B cell (primary cell): ENCODE data around the gene CHST13. TPM values are rescaled to one million over a fixed set of nuclear protein-coding genes. Genes with fewer than 3 reads are reported as not detected.

Experiments used
- ATAC-seq: fragments of 200-7000 bp; cut with Tn5 transposase; one replicate; pipeline ENCODE4 v1.10.0; 2021; ENCODE audit warnings: low read depth, mild to moderate bottlenecking, moderate number of reproducible peaks, moderate library complexity
- CTCF ChIA-PET: fragments of 350-600 bp; sonication (Branson Sonifier 250); formaldehyde crosslinking; loops from one replicate; lab custom pipeline; 2021; ENCODE audit warnings: antibody characterized with exemption, inconsistent platforms; lab: Charles Lee
- POLR2A ChIA-PET: fragments of 350-600 bp; sonication (Branson Sonifier 250); formaldehyde crosslinking; loops from one replicate; lab custom pipeline; 2021; ENCODE audit warnings: antibody characterized with exemption; lab: Charles Lee
- DNase-seq: peaks from one replicate; pipeline ENCODE4 v3.0.0; 2013
- H2AFZ ChIP-seq: 2 replicates; pipeline ENCODE4 v1.6.1; 2012; ENCODE audit warnings: mild to moderate bottlenecking, low read depth, low read length; ENCODE audit not compliant: insufficient read depth, poor library complexity, severe bottlenecking
- H3K27ac ChIP-seq, 2 donors: 1 replicate in 1 of 2; 2 replicates in 1 of 2; pipeline ENCODE4 v1.5.1; 2012 to 2013; ENCODE audit warnings: low read length in 2 of 2, mild to moderate bottlenecking in 2 of 2, moderate library complexity in 1 of 2
- H3K27me3 ChIP-seq, 4 experiments: fragments of 200-600 bp in 1 of 4; sonication (generic) in 1 of 4; replicated peaks in 1 of 4; 1 replicate in 2 of 4; 2 replicates in 2 of 4; pipeline versions ENCODE4 v1.6.1 to v1.7.0; 2013 to 2016; ENCODE audit warnings: low read length in 3 of 4, mild to moderate bottlenecking in 2 of 4, mixed read lengths in 1 of 4, moderate library complexity in 1 of 4; ENCODE audit not compliant: insufficient read depth in 4 of 4, control insufficient read depth in 3 of 4; ENCODE audit errors: control extremely low read depth in 1 of 4
- H3K36me3 ChIP-seq, 2 experiments: replicated peaks in 1 of 2; 1 replicate in 1 of 2; 2 replicates in 1 of 2; pipeline versions ENCODE4 v1.6.1 to v1.7.1; 2013; ENCODE audit warnings: low read length in 1 of 2; ENCODE audit not compliant: insufficient read depth in 2 of 2, control insufficient read depth in 1 of 2; ENCODE audit errors: control extremely low read depth in 1 of 2, extremely low read depth in 1 of 2
- H3K4me1 ChIP-seq, 2 donors: fragments of 200-600 bp in 1 of 2; sonication (generic) in 1 of 2; 1 replicate in 1 of 2; 2 replicates in 1 of 2; pipeline versions ENCODE4 v1.5.1 to v1.6.1; 2013 to 2017; ENCODE audit warnings: low read length in 2 of 2; ENCODE audit not compliant: control insufficient read depth in 2 of 2, insufficient read depth in 2 of 2
- H3K4me2 ChIP-seq: replicated peaks from 2 replicates; pipeline ENCODE3; 2012; ENCODE audit warnings: mild to moderate bottlenecking, low read depth, low read length; ENCODE audit not compliant: poor library complexity, severe bottlenecking
- H3K4me3 ChIP-seq, 5 experiments: fragments of 200-600 bp in 1 of 5; sonication (generic) in 1 of 5; 1 replicate in 3 of 5; 2 replicates in 2 of 5; pipeline versions ENCODE4 v1.5.1 to v1.7.0; 2011 to 2016; ENCODE audit warnings: low read length in 4 of 5, mild to moderate bottlenecking in 4 of 5, low read depth in 2 of 5, control low read depth in 1 of 5, moderate library complexity in 1 of 5; ENCODE audit not compliant: insufficient read depth in 1 of 5; ENCODE audit errors: control extremely low read depth in 1 of 5, extremely low read depth in 1 of 5
- H3K79me2 ChIP-seq: fragments of 200-600 bp; sonication (generic); one replicate; pipeline ENCODE4 v1.6.0; 2016; ENCODE audit warnings: low read length; ENCODE audit not compliant: control insufficient read depth, insufficient read depth
- H3K9ac ChIP-seq: fragments of 200-600 bp; sonication (generic); 2 replicates; pipeline ENCODE4 v1.6.1; 2017; ENCODE audit warnings: mild to moderate bottlenecking, low read length, moderate library complexity
- H3K9me3 ChIP-seq, 3 donors: one replicate each; pipeline versions ENCODE4 v1.6.1 to v1.7.1; 2013; ENCODE audit warnings: low read length in 2 of 3; ENCODE audit not compliant: control insufficient read depth in 2 of 3, insufficient read depth in 1 of 3; ENCODE audit errors: control extremely low read depth in 1 of 3
- H4K20me1 ChIP-seq: 2 replicates; pipeline ENCODE4 v1.6.0; 2012; ENCODE audit warnings: mild to moderate bottlenecking, low read length; ENCODE audit not compliant: insufficient read depth, control insufficient read depth, poor library complexity, severe bottlenecking
- H3K27ac Mint-ChIP-seq: one replicate; pipeline ENCODE4 v1.8.0; 2021; ENCODE audit warnings: mixed read lengths
- H3K27me3 Mint-ChIP-seq: one replicate; pipeline ENCODE4 v1.8.0; 2021; ENCODE audit warnings: mixed read lengths
- H3K4me1 Mint-ChIP-seq: one replicate; pipeline ENCODE4 v1.8.0; 2021; ENCODE audit warnings: mixed read lengths
- H3K4me3 Mint-ChIP-seq: one replicate; pipeline ENCODE4 v1.8.0; 2021; ENCODE audit warnings: mixed read lengths
- H3K9me3 Mint-ChIP-seq: one replicate; pipeline ENCODE4 v1.8.0; 2022; ENCODE audit warnings: mixed read lengths; ENCODE audit not compliant: insufficient read depth
- CTCF ChIP-seq: fragments of 200-600 bp; IDR thresholded peaks from one replicate; pipeline ENCODE4 v1.8.0; 2022; ENCODE audit warnings: antibody characterized with exemption, mild to moderate bottlenecking
- EZH2 ChIP-seq: IDR thresholded peaks from 2 replicates; pipeline ENCODE4 v1.6.1; 2012; ENCODE audit warnings: borderline replicate concordance, low read depth, mild to moderate bottlenecking, moderate library complexity, low read length; ENCODE audit not compliant: insufficient read depth, poor library complexity, severe bottlenecking
- WGBS: methylation state at CpG from one replicate; pipeline ENCODE4 v1.1.5; 2013; ENCODE audit warnings: missing lambda C conversion rate; ENCODE audit not compliant: insufficient coverage; 5-methylcytosine and 5-hydroxymethylcytosine counted together
- intact Hi-C: fragments of 100-400 bp; cut with micrococcal nuclease; formaldehyde crosslinking; loops from one replicate; pipeline ENCODE4 v1.10.0; 2022
- polyA plus RNA-seq: library from polyadenylated mRNA; depleted of rRNA; stranded (reverse); fragments of >200 nt; gene quantifications from 2 replicates; pipeline ENCODE4 v1.2.3, GENCODE V29; 2012
- total RNA-seq, 2 donors: library from RNA; stranded (reverse); fragments of 120-200 nt in 1 of 2; gene quantifications; 1 replicate in 1 of 2; 2 replicates in 1 of 2; pipeline versions ENCODE4 v1.2.3 to v1.2.4, GENCODE V29; 2013 to 2022

CHST13 gene
- total and polyA plus RNA-seq, 2 donors (not counting 1 experiment from before 2014, with no cell fraction given) = 0.07 TPM; not detected in 1

- H3K9me3 Mint-ChIP-seq = no peaks in the 10 kb centered on the region
- Histone ChIP-seq H3K9me3 (no peaks in the 10 kb centered on the region), H3K27me3 (no peaks in the 10 kb centered on the region), H3K9ac (no peak overlapping the region), H3K4me3 (no peak overlapping the region), H2AFZ (no peak overlapping the region), H3K27ac (no peak overlapping the region), H3K4me2 (no peak overlapping the region), H4K20me1 (no peaks in the 10 kb centered on the region), H3K79me2 (no peaks in the 10 kb centered on the region), H3K36me3 (no peaks in the 10 kb centered on the region), H3K4me1 (no peaks in the 10 kb centered on the region)
- ChIA-PET CTCF (no interaction called here), POLR2A (no interaction called here)
- H3K27ac Mint-ChIP-seq = no peak overlapping the region
- H3K4me1 Mint-ChIP-seq = no peaks in the 10 kb centered on the region
- peaks cover 6% of the 10 kb centered on the region for H3K27me3 Mint-ChIP-seq
- DNase-seq = no peak
- whole genome bisulfite sequencing = 87% methylated on average over 14 of the region's 14 CpGs
- ATAC-seq = no peak
- intact Hi-C loops = no loop called here
- H3K4me3 Mint-ChIP-seq = no peak overlapping the region
- TF ChIP-seq EZH2 = no peak
- no peak for TF ChIP-seq CTCF
Measured at GRCh38 chr3:126552688-126553283, 28.8 kb downstream of the CHST13 start.

GRCh38 chr3:126553284-126554084, 29.5 kb downstream of the CHST13 start:
- ATAC-seq = no peak
- no peak overlapping the region for H3K4me3 Mint-ChIP-seq
- no peak for DNase-seq

More at GRCh38 chr3:126553284-126554084, 29.5 kb downstream of the CHST13 start:
- Histone ChIP-seq H4K20me1 (no peaks in the 10 kb centered on the region), H3K4me2 (no peak overlapping the region), H3K4me1 (no peaks in the 10 kb centered on the region), H3K9me3 (no peaks in the 10 kb centered on the region), H3K27ac (no peak overlapping the region), H3K27me3 (no peaks in the 10 kb centered on the region), H3K79me2 (no peaks in the 10 kb centered on the region), H3K36me3 (no peaks in the 10 kb centered on the region), H3K9ac (no peak overlapping the region), H2AFZ (no peak overlapping the region), H3K4me3 (no peak overlapping the region)
- ChIA-PET CTCF (no interaction called here), POLR2A (no interaction called here)
- TF ChIP-seq EZH2 = no peak
- TF ChIP-seq CTCF = no peak
- H3K27me3 Mint-ChIP-seq = peaks cover 6% of the 10 kb centered on the region
- 94% methylated on average over 17 of the region's 19 CpGs for WGBS
- H3K27ac Mint-ChIP-seq = no peak overlapping the region
- no peaks in the 10 kb centered on the region for H3K4me1 Mint-ChIP-seq
- intact Hi-C loops = no loop called here
- H3K9me3 Mint-ChIP-seq = no peaks in the 10 kb centered on the region
